RWPE1 (cell line): ENCODE data around the gene RCHY1.
"Not testable (repeated sequence)": the region's sequence is repeated elsewhere in the genome, so short reads cannot be mapped to it uniquely, and the experiment has no call there.

Experiments
- CTCF ChIA-PET: fragments of 350-600 bp; sonication (Branson Sonifier 250); formaldehyde crosslinking; extraction: SDS; loops from one replicate; lab custom pipeline; 2021; lab: Yijun Ruan, JAX
- POLR2A ChIA-PET: fragments of 400-600 bp; formaldehyde crosslinking; extraction: SDS; loops from one replicate; lab custom pipeline; 2020; ENCODE audit warnings: antibody characterized with exemption; ENCODE audit not compliant: low non-redundant PET; lab: Yijun Ruan, JAX
- DNase-seq: peaks from one replicate; pipeline ENCODE4 v3.0.0; 2012; ENCODE audit warnings: low spot score
- H3K27ac ChIP-seq: fragments of 450-650 bp; 2 replicates; pipeline ENCODE4 v1.5.1; 2017
- CTCF ChIP-seq: fragments of 450-650 bp; conservative IDR thresholded peaks from 2 replicates; pipeline ENCODE4 v1.5.1; 2017; ENCODE audit warnings: low read depth, mild to moderate bottlenecking

Gene RCHY1

GRCh38 chr4:75530556-75531322 is 16.5 kb upstream of the RCHY1 start:
- ChIA-PET POLR2A (no interaction called here), CTCF (no interaction called here)
- DNase-seq: no peak
- TF ChIP-seq CTCF: no peak
- H3K27ac ChIP-seq: no peak overlapping the region

- ChIA-PET POLR2A (no interaction called here), CTCF (no interaction called here)
- no peak for TF ChIP-seq CTCF
- DNase-seq: no peak
- H3K27ac ChIP-seq: no peak overlapping the region
Observed at GRCh38 chr4:75527482-75527881, 13.3 kb upstream of the RCHY1 start.

GRCh38 chr4:75525910-75526309 is 11.7 kb upstream of the RCHY1 start:
- POLR2A ChIA-PET: no interaction called here
- no peak for DNase-seq
- CTCF ChIA-PET: no interaction called here

GRCh38 chr4:75525086-75525485 is 10.9 kb upstream of the RCHY1 start:
- ChIA-PET POLR2A (no interaction called here), CTCF (no interaction called here)

More at GRCh38 chr4:75525910-75526309, 11.7 kb upstream of the RCHY1 start:
- no peak for TF ChIP-seq CTCF
- no peak overlapping the region for H3K27ac ChIP-seq

GRCh38 chr4:75519452-75519851 is 5.2 kb upstream of the RCHY1 start:
- POLR2A ChIA-PET, DNase-seq, H3K27ac ChIP-seq, CTCF ChIA-PET: not testable (repeated sequence)

More at GRCh38 chr4:75525086-75525485, 10.9 kb upstream of the RCHY1 start:
- DNase-seq: no peak
- no peak for TF ChIP-seq CTCF
- H3K27ac ChIP-seq: no peak overlapping the region

- POLR2A ChIA-PET: no interaction called here
- no peak for TF ChIP-seq CTCF
- no peak overlapping the region for H3K27ac ChIP-seq
- no peak for DNase-seq
- CTCF ChIA-PET: no interaction called here
Observed at GRCh38 chr4:75516144-75516543, 1.9 kb upstream of the RCHY1 start.

- DNase-seq: no peak
- no peak for TF ChIP-seq CTCF
- ChIA-PET CTCF (no interaction called here), POLR2A (no interaction called here)
- H3K27ac ChIP-seq: peak overlapping the region; percentile 96
Observed at GRCh38 chr4:75514949-75515612, 878 bp upstream of the RCHY1 start.
